OCI-M2 (cell line): ENCODE data around the gene GRM8.

Experiments
- DNase-seq: peaks from one replicate; lab custom pipeline; 2025; ENCODE audit not compliant: unreplicated experiment; lab: John Stamatoyannopoulos, UW

Gene GRM8

GRCh38 chr7:127151379-127151778, 101.4 kb downstream of the GRM8 start:
- no peak for DNase-seq

- no peak for DNase-seq
Observed at GRCh38 chr7:127150543-127150942, 102.2 kb downstream of the GRM8 start.

DNA sequence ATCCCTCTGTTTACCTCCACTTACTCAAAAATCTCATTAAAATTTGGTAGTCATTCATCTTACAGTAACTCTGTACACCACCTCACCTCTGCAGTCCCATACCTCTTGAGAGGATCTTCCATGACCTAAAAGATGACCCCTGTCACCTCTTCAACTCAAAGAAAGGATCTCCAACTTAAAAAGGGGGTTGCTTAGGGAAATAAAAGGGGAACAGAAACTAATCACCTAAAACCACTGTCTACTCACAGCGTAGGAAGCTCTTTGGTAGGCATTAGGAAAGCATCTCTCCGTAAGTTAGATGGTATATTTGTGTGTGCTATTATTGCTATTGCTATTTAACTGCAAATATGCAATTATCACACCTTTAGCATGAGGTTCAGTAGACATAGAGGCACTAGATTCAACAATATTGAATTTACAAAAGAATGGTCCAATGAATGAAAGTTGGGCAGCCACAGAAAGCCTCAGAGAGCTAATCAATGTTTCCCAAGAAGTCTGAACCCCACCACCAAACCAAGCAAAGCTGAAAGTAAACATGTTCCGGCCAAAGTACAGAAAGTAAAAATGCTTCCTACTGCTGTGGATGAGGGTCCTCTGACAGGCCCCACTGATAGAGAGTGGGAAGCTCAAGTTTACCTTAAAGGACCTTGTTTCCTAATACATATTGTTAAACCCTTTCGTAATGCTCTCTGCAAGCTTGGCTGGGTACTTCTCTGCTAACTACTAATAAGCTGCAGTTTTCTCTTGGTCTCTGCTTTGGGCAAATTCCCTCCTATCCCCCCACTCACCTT, 105.8 kb downstream of the GRM8 start:
- no peak for DNase-seq

GRCh38 chr7:127137146-127137545, 115.6 kb downstream of the GRM8 start:
- no peak for DNase-seq

GRCh38 chr7:127135871-127136485, 116.8 kb downstream of the GRM8 start:
- no peak for DNase-seq

- no peak for DNase-seq
Observed at GRCh38 chr7:127123220-127123619, 129.5 kb downstream of the GRM8 start.

DNA sequence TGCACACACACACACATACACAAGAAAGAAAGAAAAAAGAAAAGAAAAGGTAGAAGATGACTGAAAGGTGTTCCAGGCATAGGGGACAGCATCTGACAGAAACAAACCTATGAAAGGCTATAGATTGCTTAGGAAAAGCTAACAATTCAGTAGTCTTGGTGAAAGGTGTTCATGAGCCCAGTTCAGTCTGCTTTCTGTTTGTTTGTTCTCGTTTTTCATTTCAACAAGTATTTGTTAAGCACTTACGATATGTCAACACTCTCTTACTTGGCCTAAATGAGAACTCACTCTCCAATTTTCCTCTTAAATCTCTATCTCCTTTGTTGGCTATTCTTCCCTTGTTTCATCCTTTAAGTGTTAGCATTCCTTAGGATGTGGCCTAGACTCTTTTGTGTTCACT, 133.2 kb downstream of the GRM8 start:
- no peak for DNase-seq

DNA sequence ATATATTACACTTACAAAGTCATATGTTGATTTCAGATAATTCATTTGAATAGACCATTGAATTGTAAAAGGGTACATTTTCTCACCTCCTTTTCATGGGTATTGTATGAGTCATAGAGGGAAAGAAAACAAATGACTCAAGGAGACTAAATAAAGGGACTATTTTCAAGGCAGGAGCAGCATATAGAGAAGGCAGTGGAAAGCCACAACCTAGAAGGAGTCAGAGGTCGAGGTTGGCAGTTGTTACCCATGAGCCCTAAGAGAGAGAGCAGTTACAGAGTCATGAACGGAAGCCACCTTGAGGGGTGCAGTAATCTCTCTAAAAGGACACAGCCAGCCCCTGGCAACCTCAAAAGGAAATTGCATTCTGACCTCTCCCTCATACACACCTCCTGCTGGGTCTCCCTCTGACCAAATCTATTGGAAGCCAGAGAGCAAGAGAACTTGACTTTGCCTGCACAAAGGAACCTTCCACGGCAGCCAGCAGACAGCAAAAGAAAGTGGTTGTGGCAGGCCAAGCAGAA, 137.9 kb downstream of the GRM8 start:
- DNase-seq = no peak

DNA sequence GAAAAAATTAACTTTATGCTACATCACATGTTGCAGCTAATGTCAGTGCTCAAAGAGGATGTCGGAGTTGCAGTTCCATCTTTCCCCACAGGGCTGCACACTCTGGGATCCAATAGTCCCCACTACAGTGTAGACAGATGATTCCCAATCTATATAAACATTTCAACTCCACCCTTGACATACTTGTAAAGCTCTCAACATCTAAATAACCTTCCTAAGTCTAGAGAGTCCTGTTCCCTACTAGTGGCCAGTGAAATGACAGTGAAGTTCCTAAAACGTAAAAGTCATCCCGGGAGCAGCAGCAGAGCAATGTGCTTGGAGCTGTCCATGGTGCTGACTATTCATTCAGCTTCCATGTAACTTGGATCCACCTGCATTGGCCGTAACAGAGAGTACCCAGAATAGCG, 145.1 kb downstream of the GRM8 start:
- peak; percentile 62 for DNase-seq

- DNase-seq = no peak
Observed at GRCh38 chr7:127093340-127093739, 159.4 kb downstream of the GRM8 start.

- no peak for DNase-seq
Observed at GRCh38 chr7:127091620-127092019, 161.1 kb downstream of the GRM8 start.

GRCh38 chr7:127089146-127089545, 163.6 kb downstream of the GRM8 start:
- no peak for DNase-seq

DNA sequence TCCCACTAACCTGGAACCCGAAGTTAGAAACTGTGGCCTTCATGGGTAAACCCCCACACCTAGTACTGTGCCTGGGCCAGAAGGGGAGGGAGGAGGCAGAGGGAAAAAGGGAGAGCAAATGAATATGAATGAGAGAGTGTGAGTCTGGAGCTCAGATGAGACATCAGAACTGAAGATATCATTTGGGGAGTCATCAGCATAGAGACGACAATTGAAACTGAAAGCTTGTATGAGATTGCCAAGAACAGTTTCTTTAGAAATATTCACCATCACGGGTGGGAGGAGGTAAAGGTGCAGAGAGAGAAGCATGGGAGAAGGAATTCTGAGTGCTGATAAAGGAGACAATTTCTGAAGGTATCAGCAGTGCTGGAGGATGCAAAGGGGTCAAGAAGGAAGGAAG, 171.2 kb downstream of the GRM8 start:
- DNase-seq = no peak

DNA sequence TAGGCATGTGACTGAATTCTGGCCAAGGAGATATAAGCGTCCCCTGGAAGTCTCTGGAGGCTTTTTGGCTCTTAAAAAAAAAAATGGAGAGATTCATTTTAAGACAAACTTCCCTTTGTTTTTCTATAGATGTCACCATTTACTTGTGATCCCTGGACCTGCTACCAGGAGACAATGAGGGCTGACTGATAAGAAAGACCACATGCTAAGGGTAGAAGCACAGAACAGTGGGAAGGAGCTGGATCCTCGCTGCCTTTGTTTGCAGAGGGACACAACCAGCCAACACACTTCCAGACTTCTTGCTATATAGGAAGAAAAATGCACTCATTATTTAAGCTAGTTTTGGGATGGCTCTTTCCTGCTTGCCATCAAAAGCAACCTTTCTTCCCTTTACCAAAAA, 172.2 kb downstream of the GRM8 start:
- DNase-seq = no peak

DNA sequence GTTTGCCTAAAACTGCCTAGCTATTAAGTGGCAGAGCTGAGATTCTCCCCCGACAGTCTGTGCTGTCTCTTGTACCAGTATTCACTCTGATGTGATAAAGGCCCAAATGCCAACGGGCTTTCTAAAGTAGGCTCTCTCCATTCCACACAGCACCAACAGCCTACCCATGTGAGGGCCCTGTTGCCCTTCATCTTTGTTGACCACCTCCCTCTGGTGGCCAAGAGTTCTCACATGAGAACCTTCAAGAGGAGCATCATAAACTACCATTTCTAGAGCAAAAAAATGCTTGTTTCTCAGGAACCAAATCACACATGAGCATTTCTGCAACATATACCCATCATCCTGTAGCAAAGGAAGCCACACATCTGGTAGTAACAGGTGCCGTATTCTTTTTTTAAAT, 185.8 kb downstream of the GRM8 start:
- DNase-seq = no peak

DNA sequence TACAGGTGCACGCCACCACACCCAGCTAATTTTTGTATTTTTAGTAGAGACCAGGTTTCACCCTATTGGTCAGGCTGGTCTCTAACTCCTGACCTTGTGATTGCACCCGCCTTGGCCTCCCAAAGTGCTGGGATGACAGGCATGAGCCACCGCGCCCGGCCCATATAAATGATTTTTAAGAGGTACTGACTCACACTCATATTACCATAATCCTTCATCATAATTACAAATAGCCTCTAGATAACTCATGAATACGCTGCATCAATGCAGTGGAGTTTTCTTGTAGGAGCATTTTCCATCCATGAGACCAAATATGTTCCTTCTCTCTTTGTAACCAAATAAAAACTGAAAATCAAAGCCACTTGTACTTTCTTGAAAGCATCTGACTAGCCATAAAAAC, 193.3 kb downstream of the GRM8 start:
- no peak for DNase-seq

GRCh38 chr7:127057918-127058317, 194.8 kb downstream of the GRM8 start:
- no peak for DNase-seq

- DNase-seq = no peak
Observed at GRCh38 chr7:127056202-127056601, 196.5 kb downstream of the GRM8 start.

GRCh38 chr7:127047521-127047920, 205.2 kb downstream of the GRM8 start:
- DNase-seq = no peak

GRCh38 chr7:127041689-127042452, 210.9 kb downstream of the GRM8 start:
- no peak for DNase-seq

DNA sequence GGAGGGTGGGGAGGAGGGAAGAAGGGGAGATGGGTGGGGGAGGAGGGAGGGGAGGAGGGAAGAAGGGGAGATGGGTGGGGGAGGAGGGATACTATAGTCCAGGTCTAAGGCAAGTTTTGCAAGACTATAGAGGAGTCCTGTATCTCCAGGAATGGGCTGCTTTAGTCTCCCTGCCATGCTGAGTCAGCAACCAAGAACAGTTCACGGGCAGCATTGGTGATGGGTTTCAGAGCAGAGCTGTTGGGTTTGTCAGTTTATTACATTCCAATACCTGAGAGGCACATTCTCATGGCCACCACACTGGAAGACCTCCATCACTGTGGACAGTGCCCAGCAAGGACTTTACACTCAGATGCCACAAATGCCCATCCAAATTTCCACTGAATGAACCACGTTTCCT, 212.7 kb downstream of the GRM8 start:
- DNase-seq = no peak

GRCh38 chr7:127039541-127039940, 213.2 kb downstream of the GRM8 start:
- DNase-seq = no peak
